Upper lobe of right lung (tissue), 1 donor: ENCODE measurements around the gene MYO16. TPM values are rescaled to one million over a fixed set of nuclear protein-coding genes. Genes with fewer than 3 reads are reported as not detected.

Experiments used
- ATAC-seq: fragments of 200-7000 bp; cut with Tn5 transposase; one replicate; pipeline ENCODE4 v1.9.1; 2020; ENCODE audit warnings: mild to moderate bottlenecking, moderate library complexity
- DNase-seq: peaks from one replicate; pipeline ENCODE4 v3.0.0-alpha.2; 2020
- H3K27ac ChIP-seq: fragments of 200-600 bp; one replicate; pipeline ENCODE4 v1.8.0; 2022
- H3K27me3 ChIP-seq: fragments of 200-600 bp; one replicate; pipeline ENCODE4 v1.8.0; 2022; ENCODE audit warnings: mild to moderate bottlenecking
- H3K36me3 ChIP-seq: fragments of 200-600 bp; one replicate; pipeline ENCODE4 v1.8.0; 2022
- H3K4me1 ChIP-seq: fragments of 200-600 bp; one replicate; pipeline ENCODE4 v1.8.0; 2022
- H3K4me3 ChIP-seq: fragments of 200-600 bp; one replicate; pipeline ENCODE4 v1.8.0; 2022; ENCODE audit warnings: mild to moderate bottlenecking
- H3K9me3 ChIP-seq: fragments of 200-600 bp; one replicate; pipeline ENCODE4 v1.8.0; 2022
- intact Hi-C: fragments of 100-400 bp; cut with DNase I; formaldehyde crosslinking; loops from one replicate; pipeline ENCODE4 v1.11.0; 2022
- total RNA-seq: library from RNA; stranded (reverse); fragmentation: NEBNext Ultra II Directional; extraction: Animal tissue kit (Norgen Biotek cat#: 25700); gene quantifications from one replicate; pipeline ENCODE4 v1.2.1, GENCODE V29; 2021
- TF ChIP-seq, protein P1 (sequence below): fragments of 200-600 bp; IDR thresholded peaks from one replicate; pipeline ENCODE4 v1.8.0; 2022; ENCODE audit warnings: antibody characterized with exemption
- donor health status: DM: no; HTN: yes; CAD: no; lungs with severe emphysema.

MYO16 gene
- total RNA-seq, 1 donor from 2014 or later = 0.46 TPM

DNA sequence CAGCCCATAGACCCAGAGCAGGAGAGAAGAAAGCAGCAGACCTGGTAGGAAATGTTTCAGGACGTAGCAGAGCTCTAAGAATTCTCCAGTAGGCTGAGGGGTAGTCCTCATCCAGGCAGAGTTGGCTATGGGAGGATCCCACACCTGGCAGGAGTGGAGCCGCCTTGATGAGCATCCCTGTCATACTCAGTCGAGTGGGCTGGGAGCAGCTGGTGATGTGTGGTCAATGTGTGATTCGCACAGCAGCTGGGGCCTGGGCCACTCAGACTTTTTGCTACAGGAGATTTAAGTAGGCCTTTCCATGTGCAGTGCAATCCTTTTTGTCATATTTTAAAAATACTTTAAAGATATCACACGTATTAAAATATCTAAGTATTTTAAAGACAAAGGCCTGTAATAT is 56.6 kb downstream of the MYO16 start:
- H3K4me3 ChIP-seq = no peak overlapping the region
- H3K36me3 ChIP-seq = no peaks in the 10 kb centered on the region
- ATAC-seq = no peak
- TF ChIP-seq, protein P1, sequence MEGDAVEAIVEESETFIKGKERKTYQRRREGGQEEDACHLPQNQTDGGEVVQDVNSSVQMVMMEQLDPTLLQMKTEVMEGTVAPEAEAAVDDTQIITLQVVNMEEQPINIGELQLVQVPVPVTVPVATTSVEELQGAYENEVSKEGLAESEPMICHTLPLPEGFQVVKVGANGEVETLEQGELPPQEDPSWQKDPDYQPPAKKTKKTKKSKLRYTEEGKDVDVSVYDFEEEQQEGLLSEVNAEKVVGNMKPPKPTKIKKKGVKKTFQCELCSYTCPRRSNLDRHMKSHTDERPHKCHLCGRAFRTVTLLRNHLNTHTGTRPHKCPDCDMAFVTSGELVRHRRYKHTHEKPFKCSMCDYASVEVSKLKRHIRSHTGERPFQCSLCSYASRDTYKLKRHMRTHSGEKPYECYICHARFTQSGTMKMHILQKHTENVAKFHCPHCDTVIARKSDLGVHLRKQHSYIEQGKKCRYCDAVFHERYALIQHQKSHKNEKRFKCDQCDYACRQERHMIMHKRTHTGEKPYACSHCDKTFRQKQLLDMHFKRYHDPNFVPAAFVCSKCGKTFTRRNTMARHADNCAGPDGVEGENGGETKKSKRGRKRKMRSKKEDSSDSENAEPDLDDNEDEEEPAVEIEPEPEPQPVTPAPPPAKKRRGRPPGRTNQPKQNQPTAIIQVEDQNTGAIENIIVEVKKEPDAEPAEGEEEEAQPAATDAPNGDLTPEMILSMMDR = no peak
- DNase-seq = no peak
- H3K27ac ChIP-seq = no peak overlapping the region
- intact Hi-C loops = no loop called here
- H3K27me3 ChIP-seq = no peaks in the 10 kb centered on the region
- no peaks in the 10 kb centered on the region for H3K9me3 ChIP-seq
- H3K4me1 ChIP-seq = no peaks in the 10 kb centered on the region

DNA sequence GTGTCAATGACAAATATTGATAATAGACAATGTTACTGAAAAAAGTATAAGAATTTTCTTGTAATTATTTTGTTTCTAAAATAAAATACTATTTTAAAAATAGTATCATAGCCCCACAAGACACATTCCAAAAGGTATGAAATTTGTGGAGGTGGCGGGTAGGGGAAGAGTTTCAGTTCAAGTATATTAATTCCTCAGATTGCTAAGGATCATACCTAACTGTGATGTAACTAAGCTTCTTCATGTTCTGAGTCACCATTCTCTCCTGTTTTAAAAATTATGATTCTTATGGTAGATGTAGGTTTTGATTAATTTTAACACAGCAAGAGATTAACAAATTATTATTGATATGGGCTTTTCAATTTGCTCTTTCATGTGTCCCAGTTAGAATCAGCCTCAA is 61.3 kb downstream of the MYO16 start:
- H3K4me1 ChIP-seq = no peaks in the 10 kb centered on the region
- no peak for ATAC-seq
- H3K27me3 ChIP-seq = no peaks in the 10 kb centered on the region
- H3K9me3 ChIP-seq = no peaks in the 10 kb centered on the region
- no peaks in the 10 kb centered on the region for H3K36me3 ChIP-seq
- no peak overlapping the region for H3K4me3 ChIP-seq
- TF ChIP-seq, protein P1 = no peak
- intact Hi-C loops = no loop called here
- no peak for DNase-seq
- no peak overlapping the region for H3K27ac ChIP-seq

DNA sequence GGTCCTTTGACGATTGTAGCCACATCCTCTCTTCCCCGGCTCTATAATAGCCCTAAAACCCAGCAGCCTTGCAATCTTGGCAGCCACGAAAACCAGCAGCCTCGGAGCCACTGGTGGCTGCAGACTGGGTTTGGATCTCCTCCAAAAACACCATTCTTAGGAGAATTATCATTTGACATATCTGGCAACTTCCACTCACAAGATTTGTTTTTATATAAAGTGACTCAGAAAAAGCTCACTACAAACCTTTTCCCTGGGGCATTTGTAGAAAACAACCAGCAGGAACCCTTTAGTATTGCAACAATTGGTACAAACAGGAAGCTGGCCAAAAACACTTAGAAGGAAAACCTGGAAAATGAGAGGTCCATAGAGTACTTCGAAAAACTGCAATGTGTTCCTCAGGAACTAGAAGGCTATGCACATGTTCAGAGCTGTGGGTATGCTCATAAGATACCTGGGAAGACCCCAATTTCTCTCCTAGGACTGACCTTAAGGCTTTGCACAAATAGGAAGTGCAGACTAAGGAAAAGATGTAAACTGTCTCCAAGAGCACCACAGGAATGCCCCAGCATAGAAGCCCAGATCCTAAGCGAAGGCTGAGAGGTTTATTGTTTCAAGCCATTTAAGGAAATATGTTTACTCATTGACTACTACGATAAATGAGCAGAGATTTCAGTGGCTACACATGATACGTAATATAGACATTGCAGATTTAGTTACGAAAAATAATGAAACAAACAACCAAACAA is 71.2 kb downstream of the MYO16 start:
- DNase-seq (no peak), ATAC-seq (no peak)
- no peaks in the 10 kb centered on the region for H3K4me1 ChIP-seq
- H3K27me3 ChIP-seq = no peaks in the 10 kb centered on the region
- no peak overlapping the region for H3K27ac ChIP-seq
- intact Hi-C loops = no loop called here
- H3K4me3 ChIP-seq = no peak overlapping the region
- TF ChIP-seq, protein P1 = no peak
- H3K9me3 ChIP-seq = no peaks in the 10 kb centered on the region
- H3K36me3 ChIP-seq = no peaks in the 10 kb centered on the region

DNA sequence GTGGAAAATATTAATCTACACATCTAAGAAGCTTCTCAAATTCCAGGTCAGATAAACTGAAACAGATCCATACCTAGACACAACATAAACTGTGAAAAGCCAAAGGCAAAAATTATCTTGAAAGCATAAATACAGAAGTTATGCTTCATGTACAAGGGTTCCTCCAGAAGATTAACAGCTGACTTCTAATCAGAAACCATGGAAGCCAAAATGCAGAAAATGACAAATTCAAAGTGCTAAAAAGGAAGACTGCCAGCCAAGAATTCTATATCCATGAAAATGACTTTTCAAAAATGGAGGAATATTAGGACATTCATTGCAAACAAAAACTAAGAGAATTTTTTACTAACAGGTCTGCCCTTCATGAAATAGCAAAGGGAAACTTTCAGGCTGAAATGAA is 72.8 kb downstream of the MYO16 start:
- no peak for DNase-seq
- TF ChIP-seq, protein P1 = no peak
- H3K27ac ChIP-seq = no peak overlapping the region
- H3K4me3 ChIP-seq = no peak overlapping the region
- H3K4me1 ChIP-seq = no peaks in the 10 kb centered on the region
- H3K36me3 ChIP-seq = no peaks in the 10 kb centered on the region
- no peak for ATAC-seq
- no peaks in the 10 kb centered on the region for H3K9me3 ChIP-seq
- intact Hi-C loops = no loop called here
- H3K27me3 ChIP-seq = no peaks in the 10 kb centered on the region

DNA sequence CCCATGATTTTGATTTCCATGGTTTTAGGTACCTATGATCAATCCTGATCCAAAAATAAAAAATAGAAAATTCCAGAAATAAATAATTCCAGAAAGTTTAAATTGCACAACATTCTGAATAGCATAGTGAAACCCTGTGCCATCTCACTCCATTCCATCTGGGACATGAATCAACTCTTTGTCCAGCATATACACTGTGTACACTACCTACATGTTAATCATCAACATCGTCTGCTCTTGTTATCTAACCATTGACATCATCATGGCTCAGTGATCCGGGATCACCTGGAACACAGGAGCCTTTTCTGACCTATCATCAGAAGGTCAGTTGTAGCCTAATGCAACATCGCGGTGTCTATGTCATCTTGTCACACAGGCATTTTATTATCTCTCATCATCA is 75.6 kb downstream of the MYO16 start:
- Histone ChIP-seq H3K4me3 (no peak overlapping the region), H3K36me3 (no peaks in the 10 kb centered on the region), H3K27ac (no peak overlapping the region), H3K9me3 (no peaks in the 10 kb centered on the region), H3K27me3 (no peaks in the 10 kb centered on the region), H3K4me1 (no peaks in the 10 kb centered on the region)
- intact Hi-C loops = no loop called here
- TF ChIP-seq, protein P1 = no peak
- DNase-seq (no peak), ATAC-seq (no peak)

DNA sequence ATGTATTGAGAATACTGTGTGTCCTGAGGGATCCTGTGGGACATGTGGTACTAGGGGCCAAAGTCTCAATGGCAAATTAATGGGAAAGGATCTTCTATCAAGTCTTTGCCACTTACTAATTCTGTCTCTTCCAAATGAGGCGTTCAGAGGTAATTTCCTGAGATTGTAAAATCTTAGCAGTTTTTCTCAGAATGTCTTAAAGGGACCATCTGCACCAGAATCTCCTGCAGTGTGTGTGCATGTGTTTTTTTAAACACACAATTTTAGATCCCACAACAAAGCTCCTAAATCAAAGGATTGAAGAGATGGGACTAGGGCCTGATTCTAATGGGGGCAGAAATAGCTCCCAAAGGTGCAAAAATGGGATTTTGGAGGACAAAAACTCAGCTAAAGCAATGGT is 78.2 kb downstream of the MYO16 start:
- Histone ChIP-seq H3K4me1 (no peaks in the 10 kb centered on the region), H3K27me3 (no peaks in the 10 kb centered on the region), H3K9me3 (no peaks in the 10 kb centered on the region), H3K36me3 (no peaks in the 10 kb centered on the region), H3K27ac (no peak overlapping the region), H3K4me3 (no peak overlapping the region)
- DNase-seq = no peak
- TF ChIP-seq, protein P1 = no peak
- no peak for ATAC-seq
- intact Hi-C loops = no loop called here
